HL-60 (cell line): Measurements from ENCODE around the gene ATP10A.

Experiments
- DNase-seq, 2 experiments: peaks; one replicate each; pipeline ENCODE4 v3.0.0-alpha.2; 2010 to 2020; ENCODE audit warnings: low read depth in 1 of 2, low spot score in 1 of 2
- H3K27ac ChIP-seq: fragments of 250-450 bp; sonication (Bioruptor Pico); replicated peaks from 2 replicates; pipeline ENCODE4 v1.5.1; 2020; ENCODE audit warnings: mild to moderate bottlenecking, moderate library complexity
- H3K27me3 ChIP-seq: fragments of 250-450 bp; sonication (Bioruptor Pico); 2 replicates; pipeline ENCODE4 v1.5.1; 2021; ENCODE audit warnings: mild to moderate bottlenecking, moderate library complexity; ENCODE audit not compliant: insufficient read depth, poor library complexity, severe bottlenecking
- H3K4me3 ChIP-seq: replicated peaks from 2 replicates; pipeline ENCODE4 v1.5.1; 2011; ENCODE audit warnings: mild to moderate bottlenecking, control low read depth, low read length; ENCODE audit not compliant: insufficient read depth
- CTCF ChIP-seq: IDR thresholded peaks from one replicate; pipeline ENCODE4 v1.5.1; 2011; ENCODE audit warnings: low read length, control low read depth, inconsistent platforms; ENCODE audit not compliant: insufficient read depth
- GABPA ChIP-seq: IDR thresholded peaks from 2 replicates; pipeline ENCODE4 v1.6.1; 2012; ENCODE audit warnings: low read depth
- POLR2AphosphoS5 ChIP-seq: IDR thresholded peaks from 2 replicates; pipeline ENCODE4 v1.6.1; 2012; ENCODE audit warnings: low read depth
- REST ChIP-seq: IDR thresholded peaks from 2 replicates; pipeline ENCODE4 v1.6.1; 2012; ENCODE audit warnings: low read depth; ENCODE audit not compliant: insufficient replicate concordance
- SPI1 ChIP-seq: IDR thresholded peaks from 2 replicates; pipeline ENCODE4 v1.6.1; 2012; ENCODE audit warnings: low read depth, mild to moderate bottlenecking, borderline replicate concordance

ATP10A gene

GRCh38 chr15:25807063-25807462, 56.1 kb downstream of the ATP10A start:
- DNase-seq, result no peak
- TF ChIP-seq CTCF (no peak), GABPA (no peak), POLR2AphosphoS5 (no peak), REST (no peak), SPI1 (no peak)
- H3K27ac ChIP-seq, result no peak overlapping the region
- H3K27me3 ChIP-seq, result no peaks in the 10 kb centered on the region
- no peak overlapping the region for H3K4me3 ChIP-seq

- H3K4me3 ChIP-seq, result no peak overlapping the region
- no peak overlapping the region for H3K27ac ChIP-seq
- no peak for TF ChIP-seq CTCF
- TF ChIP-seq REST, result no peak
- TF ChIP-seq SPI1, result no peak
- TF ChIP-seq POLR2AphosphoS5, result no peak
- no peak for TF ChIP-seq GABPA
- peaks cover 3% of the 10 kb centered on the region for H3K27me3 ChIP-seq
- DNase-seq, result no peak
Observed at GRCh38 chr15:25805031-25805430, 58.1 kb downstream of the ATP10A start.

GRCh38 chr15:25804451-25804850, 58.7 kb downstream of the ATP10A start:
- no peak overlapping the region for H3K27ac ChIP-seq
- TF ChIP-seq POLR2AphosphoS5, result no peak
- no peak for TF ChIP-seq REST
- H3K4me3 ChIP-seq, result no peak overlapping the region

GRCh38 chr15:25803541-25803940, 59.6 kb downstream of the ATP10A start:
- no peak overlapping the region for H3K4me3 ChIP-seq
- TF ChIP-seq REST (no peak), GABPA (no peak), CTCF (no peak)
- H3K27ac ChIP-seq, result no peak overlapping the region
- DNase-seq, result no peak
- H3K27me3 ChIP-seq, result peaks cover 5% of the 10 kb centered on the region

More at GRCh38 chr15:25804451-25804850, 58.7 kb downstream of the ATP10A start:
- H3K27me3 ChIP-seq, result peaks cover 5% of the 10 kb centered on the region
- DNase-seq, result no peak
